SU-DHL-6 (cell line): ENCODE data around the gene CELA2B.
"Not testable (repeated sequence)": the region's sequence is repeated elsewhere in the genome, so short reads cannot be mapped to it uniquely, and the experiment has no call there.

Experiments
- EZH2phosphoT487 ChIP-seq: fragments of 200-600 bp; sonication (generic), shearing (Covaris generic); conservative IDR thresholded peaks from 2 replicates; pipeline ENCODE4 v1.6.1; 2018; ENCODE audit warnings: mild to moderate bottlenecking, antibody characterized with exemption, low read length, moderate library complexity, mixed read lengths
- TF ChIP-seq, protein P1 (sequence below): fragments of 200-600 bp; sonication (generic); IDR thresholded peaks from one replicate; pipeline ENCODE4 v1.5.1; 2017; ENCODE audit warnings: antibody characterized with exemption, mild to moderate bottlenecking, low read length, moderate library complexity; ENCODE audit not compliant: insufficient read depth, poor library complexity, severe bottlenecking

DNA sequence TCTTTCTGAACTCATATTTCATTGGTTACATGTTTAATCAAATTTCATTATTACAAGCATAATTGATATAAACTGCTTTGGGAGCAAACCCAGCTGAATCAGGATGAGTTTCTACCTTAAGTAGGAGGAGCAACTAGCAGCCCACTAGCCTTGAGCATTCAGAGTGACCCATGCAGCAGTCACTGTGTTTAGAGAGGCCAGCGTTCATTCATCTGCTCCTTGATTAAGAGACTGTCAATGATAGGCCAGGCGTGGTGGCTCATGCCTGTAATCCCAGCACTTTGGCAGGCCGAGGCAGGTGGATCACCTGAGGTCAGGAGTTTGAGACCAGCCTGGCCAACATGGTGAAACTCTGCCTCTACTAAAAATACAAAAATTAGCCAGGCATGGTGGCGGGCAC lies 17.5 kb upstream of the CELA2B start:
- TF ChIP-seq, protein P1, sequence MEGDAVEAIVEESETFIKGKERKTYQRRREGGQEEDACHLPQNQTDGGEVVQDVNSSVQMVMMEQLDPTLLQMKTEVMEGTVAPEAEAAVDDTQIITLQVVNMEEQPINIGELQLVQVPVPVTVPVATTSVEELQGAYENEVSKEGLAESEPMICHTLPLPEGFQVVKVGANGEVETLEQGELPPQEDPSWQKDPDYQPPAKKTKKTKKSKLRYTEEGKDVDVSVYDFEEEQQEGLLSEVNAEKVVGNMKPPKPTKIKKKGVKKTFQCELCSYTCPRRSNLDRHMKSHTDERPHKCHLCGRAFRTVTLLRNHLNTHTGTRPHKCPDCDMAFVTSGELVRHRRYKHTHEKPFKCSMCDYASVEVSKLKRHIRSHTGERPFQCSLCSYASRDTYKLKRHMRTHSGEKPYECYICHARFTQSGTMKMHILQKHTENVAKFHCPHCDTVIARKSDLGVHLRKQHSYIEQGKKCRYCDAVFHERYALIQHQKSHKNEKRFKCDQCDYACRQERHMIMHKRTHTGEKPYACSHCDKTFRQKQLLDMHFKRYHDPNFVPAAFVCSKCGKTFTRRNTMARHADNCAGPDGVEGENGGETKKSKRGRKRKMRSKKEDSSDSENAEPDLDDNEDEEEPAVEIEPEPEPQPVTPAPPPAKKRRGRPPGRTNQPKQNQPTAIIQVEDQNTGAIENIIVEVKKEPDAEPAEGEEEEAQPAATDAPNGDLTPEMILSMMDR: not testable (repeated sequence)
- not testable (repeated sequence) for TF ChIP-seq EZH2phosphoT487
